ENCODE data around the gene VPS36. TPM values are rescaled to one million over a fixed set of nuclear protein-coding genes. Genes with fewer than 3 reads are reported as not detected.

VPS36 gene
- total RNA-seq, 1 experiment from 2014 or later = 34.8 TPM

- Histone ChIP-seq H3K9me3 (ENCODE audit: control insufficient read depth in 1 of 2, insufficient read depth in 1 of 2, low read depth in 1 of 2, low read length in 2 of 2) (no peaks in the 10 kb centered on the region), H3K27me3 (ENCODE audit: insufficient read depth, low read length) (no peaks in the 10 kb centered on the region), H3K36me3 (ENCODE audit: control insufficient read depth in 1 of 2, insufficient read depth in 2 of 2, low read length in 2 of 2) (peaks cover 41 to 59% of the 10 kb centered on the region in 2 experiments), H3K9ac (ENCODE audit: low read length) (no peak overlapping the region), H3K4me1 (ENCODE audit: control insufficient read depth in 1 of 2, insufficient read depth in 2 of 2, low read length in 2 of 2) (peaks cover 5 to 10% of the 10 kb centered on the region in 2 experiments), H3K27ac (ENCODE audit: low read depth, low read length) (no peak overlapping the region), H3K4me3 (replicated peaks in 1 of 2; ENCODE audit: low read depth in 1 of 2, low read length in 2 of 2) (no peak overlapping the region), H3K9me2 (ENCODE audit: insufficient read depth) (no peaks in the 10 kb centered on the region), H3K79me2 (ENCODE audit: insufficient read depth, low read length) (peaks cover 93% of the 10 kb centered on the region), H4K20me1 (ENCODE audit: insufficient read depth) (no peaks in the 10 kb centered on the region), H2AFZ (ENCODE audit: low read depth, low read length, poor library complexity, severe bottlenecking) (no peak overlapping the region), H3K4me2 (ENCODE audit: low read length) (no peak overlapping the region)
- ChIA-PET CTCF (interaction anchor here (1.4 kb wide), 1 partner anchor 9 kb away, joined by 4 read pairs; the partner anchor contains the start of gene VPS36), RAD21 (ENCODE audit: low non-redundant PET in 1 of 2, low total read pairs in 2 of 2, uncharacterized antibody in 2 of 2, unreplicated experiment in 2 of 2) (no interaction called here), POLR2A (no interaction called here)
- intact Hi-C loops (cut with micrococcal nuclease) = loop anchor here (10.0 kb wide), 1 partner anchor 305 kb away; the partner anchor contains the start of gene NEK3
- TF ChIP-seq RAD21 (IDR thresholded peaks at IDR 0.05; ENCODE audit: low read depth) (no peak), ELF1 (IDR thresholded peaks at IDR 0.05; ENCODE audit: borderline replicate concordance, low read depth) (no peak), CEBPB (IDR thresholded peaks at IDR 0.05; ENCODE audit: low read depth) (no peak), FOSL1 (IDR thresholded peaks at IDR 0.05; ENCODE audit: low read depth) (no peak), REST (IDR thresholded peaks at IDR 0.05; ENCODE audit: low read depth) (no peak), SRF (IDR thresholded peaks at IDR 0.05; ENCODE audit: low read depth) (no peak)
- no TSS peak for BruUV-seq (replicated peaks)
- DNase-seq (ENCODE audit: low read depth, low spot score) (no peak), ATAC-seq (no peak)
Observed at GRCh38 chr13:52459668-52460067, 9.2 kb upstream of the VPS36 start.

- TF ChIP-seq ZFX (IDR thresholded peaks at IDR 0.05) (peak; percentile 68), CTCF (IDR thresholded peaks at IDR 0.05 in 2 of 3, conservative IDR thresholded peaks at IDR 0.05 in 1 of 3; ENCODE audit: borderline replicate concordance in 1 of 3, insufficient read depth in 1 of 3, low read depth in 2 of 3, low read length in 2 of 3) (no peak), EGR1 (IDR thresholded peaks at IDR 0.05; ENCODE audit: low read depth) (no peak), CEBPB (IDR thresholded peaks at IDR 0.05; ENCODE audit: low read depth) (no peak), CBX3 (IDR thresholded peaks at IDR 0.05; ENCODE audit: low read depth) (no peak), ELF1 (IDR thresholded peaks at IDR 0.05; ENCODE audit: borderline replicate concordance, low read depth) (no peak), SIN3A (IDR thresholded peaks at IDR 0.05; ENCODE audit: low read depth) (no peak), ZBTB33 (IDR thresholded peaks at IDR 0.05; ENCODE audit: extremely low read depth, insufficient replicate concordance, low read length) (no peak), POLR2AphosphoS5 (IDR thresholded peaks at IDR 0.05; ENCODE audit: low read depth, low read length) (no peak; the same call in 1 of the 2 replicates)
- H3K4me1 ChIP-seq (ENCODE audit: control insufficient read depth in 1 of 2, insufficient read depth in 2 of 2, low read length in 2 of 2) = peaks cover 13 to 31% of the 10 kb centered on the region in 2 experiments
- no peaks in the 10 kb centered on the region for H4K20me1 ChIP-seq (ENCODE audit: insufficient read depth)
- no peaks in the 10 kb centered on the region for H3K9me2 ChIP-seq (ENCODE audit: insufficient read depth)
- ATAC-seq (peak; percentile 68), DNase-seq (ENCODE audit: low read depth, low spot score) (peak; percentile 49)
- H2AFZ ChIP-seq (ENCODE audit: low read depth, low read length, poor library complexity, severe bottlenecking) = peak overlapping the region; percentile 63
- peak overlapping the region; percentile 89 for H3K9ac ChIP-seq (ENCODE audit: low read length)
- BruUV-seq (replicated peaks) = no TSS peak
- H3K9me3 ChIP-seq (ENCODE audit: control insufficient read depth in 1 of 2, insufficient read depth in 1 of 2, low read depth in 1 of 2, low read length in 2 of 2) = no peaks in the 10 kb centered on the region
- H3K36me3 ChIP-seq (ENCODE audit: control insufficient read depth in 1 of 2, insufficient read depth in 2 of 2, low read length in 2 of 2) = peaks cover 11 to 24% of the 10 kb centered on the region in 2 experiments; a peak in 3 of 4 replicates
- peak overlapping the region; percentile 99 for H3K4me2 ChIP-seq (ENCODE audit: low read length)
- H3K4me3 ChIP-seq (replicated peaks in 1 of 2; ENCODE audit: low read depth in 1 of 2, low read length in 2 of 2) = peak overlapping the region; percentile 73 to 85
- ChIA-PET RAD21 (ENCODE audit: low non-redundant PET in 1 of 2, low total read pairs in 2 of 2, uncharacterized antibody in 2 of 2, unreplicated experiment in 2 of 2) (no interaction called here), CTCF (no interaction called here), POLR2A (no interaction called here)
- peak overlapping the region; percentile 93 for H3K27ac ChIP-seq (ENCODE audit: low read depth, low read length)
- no peaks in the 10 kb centered on the region for H3K27me3 ChIP-seq (ENCODE audit: insufficient read depth, low read length)
- intact Hi-C loops (cut with micrococcal nuclease) = loop anchor here (2.0 to 10.0 kb wide), 2 partner anchors 107 to 301 kb away; partner anchors contain the start of gene NEK3
- peaks cover 53% of the 10 kb centered on the region for H3K79me2 ChIP-seq (ENCODE audit: insufficient read depth, low read length)
Observed at GRCh38 chr13:52455677-52456041, 5.2 kb upstream of the VPS36 start.

Data from HCT116 (cell line).